H1 (cell line): ENCODE results near the gene CUX1. TPM values are rescaled to one million over a fixed set of nuclear protein-coding genes. Genes with fewer than 3 reads are reported as not detected.

ENCODE experiments used
- NANOG ChIP-seq: IDR thresholded peaks from 2 replicates; pipeline ENCODE4 v1.6.1; 2011; ENCODE audit warnings: low read length, low read depth, mild to moderate bottlenecking, inconsistent platforms; ENCODE audit not compliant: insufficient read depth, poor library complexity, severe bottlenecking
- RNF2 ChIP-seq: fragments of 200-900, 300-1000 bp; sonication (generic); IDR thresholded peaks from 2 replicates; pipeline ENCODE4 v1.7.1; 2016; ENCODE audit warnings: borderline replicate concordance, low read depth, mild to moderate bottlenecking, antibody characterized with exemption, low read length; ENCODE audit not compliant: poor library complexity, severe bottlenecking; ENCODE audit errors: missing control alignments
- SAP30 ChIP-seq: fragments of 300-600 bp; sonication (generic); IDR thresholded peaks from 2 replicates; pipeline ENCODE4 v1.7.1; 2012; ENCODE audit warnings: low read length, moderate library complexity, mild to moderate bottlenecking, inconsistent platforms; ENCODE audit not compliant: insufficient read depth, insufficient replicate concordance
- polyA plus RNA-seq, 7 experiments: library from polyadenylated mRNA; depleted of rRNA in 3 of 7; stranded (reverse) in 5 of 7; unstranded in 2 of 7; fragments of >200 nt in 5 of 7; fragments of 200-250 nt in 2 of 7; gene quantifications; 1 replicate in 5 of 7; 2 replicates in 1 of 7; 4 replicates in 1 of 7; pipeline versions ENCODE4 v1.2.1 to v1.2.3, GENCODE V29; 2011 to 2013; ENCODE audit warnings: missing spikeins in 2 of 7, mixed read lengths in 2 of 7
- total RNA-seq: library from RNA; stranded (reverse); fragmentation: NEBNext Ultra II Directional; extraction: Animal tissue kit (Norgen Biotek cat#: 25700); gene quantifications from 2 replicates; pipeline ENCODE4 v1.2.1, GENCODE V29; 2021

CUX1 gene
- total and polyA plus RNA-seq, 2 of the 8 experiments (the other 6 are each of a cell fraction or from before 2014, with no cell fraction given) = 21.6 to 65.9 TPM

DNA sequence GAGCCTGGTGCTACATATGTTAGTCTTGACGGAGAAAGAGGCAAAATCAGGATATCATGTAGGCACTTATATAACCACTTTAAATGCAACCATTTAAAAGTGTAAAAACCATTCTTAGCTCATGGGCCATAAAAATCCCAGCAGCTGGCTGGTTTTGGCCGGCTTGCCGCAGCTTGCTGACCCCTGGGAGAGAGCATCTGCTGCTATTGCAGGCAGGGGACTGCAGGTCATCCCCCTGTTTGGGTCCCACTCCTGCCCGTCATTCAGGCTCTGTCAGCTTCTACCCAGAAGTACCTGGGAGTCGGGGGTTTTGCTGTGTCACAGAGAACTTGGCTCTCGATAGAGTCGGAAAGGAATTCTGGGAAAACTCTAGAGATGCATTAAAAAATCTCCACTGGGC is 187.4 kb downstream of the CUX1 start (continued):
- no peak for TF ChIP-seq RNF2
- no peak for TF ChIP-seq SAP30
- no peak for TF ChIP-seq NANOG
